22Rv1 (cell line): ENCODE data around the gene ACSM4.

Experiments used
- ZFX ChIP-seq: fragments of 450-650 bp; IDR thresholded peaks from 2 replicates; pipeline ENCODE4 v1.6.1; 2017; ENCODE audit warnings: antibody characterized with exemption, borderline replicate concordance
- TF ChIP-seq, protein P1 (sequence below): fragments of 450-650 bp; IDR thresholded peaks from 2 replicates; pipeline ENCODE4 v1.5.1; 2017; ENCODE audit warnings: mild to moderate bottlenecking

DNA sequence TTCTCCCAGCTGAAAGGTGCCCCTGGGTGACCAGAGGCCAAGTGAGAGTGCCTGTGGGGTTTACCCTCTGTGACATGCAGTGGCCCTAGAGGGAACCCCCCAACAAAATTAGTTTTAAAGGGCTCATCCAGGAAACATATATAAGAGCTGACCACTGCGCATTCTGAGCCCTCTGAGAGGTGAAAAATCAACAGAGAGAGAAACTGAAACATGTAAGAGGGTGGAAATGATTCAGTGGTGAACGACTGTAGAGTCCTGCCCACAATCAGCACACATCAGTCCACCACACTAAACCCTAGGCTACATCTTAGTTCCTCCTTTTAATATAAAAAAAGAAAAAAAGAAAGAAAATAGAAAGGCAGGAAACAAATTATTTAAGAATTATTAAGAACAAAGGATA lies 21.0 kb upstream of the ACSM4 start:
- TF ChIP-seq, protein P1, sequence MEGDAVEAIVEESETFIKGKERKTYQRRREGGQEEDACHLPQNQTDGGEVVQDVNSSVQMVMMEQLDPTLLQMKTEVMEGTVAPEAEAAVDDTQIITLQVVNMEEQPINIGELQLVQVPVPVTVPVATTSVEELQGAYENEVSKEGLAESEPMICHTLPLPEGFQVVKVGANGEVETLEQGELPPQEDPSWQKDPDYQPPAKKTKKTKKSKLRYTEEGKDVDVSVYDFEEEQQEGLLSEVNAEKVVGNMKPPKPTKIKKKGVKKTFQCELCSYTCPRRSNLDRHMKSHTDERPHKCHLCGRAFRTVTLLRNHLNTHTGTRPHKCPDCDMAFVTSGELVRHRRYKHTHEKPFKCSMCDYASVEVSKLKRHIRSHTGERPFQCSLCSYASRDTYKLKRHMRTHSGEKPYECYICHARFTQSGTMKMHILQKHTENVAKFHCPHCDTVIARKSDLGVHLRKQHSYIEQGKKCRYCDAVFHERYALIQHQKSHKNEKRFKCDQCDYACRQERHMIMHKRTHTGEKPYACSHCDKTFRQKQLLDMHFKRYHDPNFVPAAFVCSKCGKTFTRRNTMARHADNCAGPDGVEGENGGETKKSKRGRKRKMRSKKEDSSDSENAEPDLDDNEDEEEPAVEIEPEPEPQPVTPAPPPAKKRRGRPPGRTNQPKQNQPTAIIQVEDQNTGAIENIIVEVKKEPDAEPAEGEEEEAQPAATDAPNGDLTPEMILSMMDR, result no peak
- TF ChIP-seq ZFX, result no peak
